HepG2 (cell line): ENCODE results near the gene MDH2. TPM values are rescaled to one million over a fixed set of nuclear protein-coding genes. Genes with fewer than 3 reads are reported as not detected.
A peak's percentile ranks its signal among the peaks of the same experiment; 100 is the strongest.
"Not testable (repeated sequence)": the region's sequence is repeated elsewhere in the genome, so short reads cannot be mapped to it uniquely, and the experiment has no call there.

Experiments
- ATAC-seq: fragments of 200-7000 bp; cut with Tn5 transposase; 3 replicates; pipeline ENCODE4 v1.9.1; 2020; ENCODE audit warnings: mild to moderate bottlenecking, moderate library complexity
- BruUV-seq: library from RNA; stranded (reverse); fragments of 400-500 nt; replicated peaks from 2 replicates; lab custom pipeline; 2021; lab: Mats Ljungman, UMichigan
- CTCF ChIA-PET: fragments of 300-600 bp; formaldehyde crosslinking; extraction: SDS; loops from one replicate; lab custom pipeline; 2021; ENCODE audit warnings: low total read pairs, inconsistent platforms, low intra/inter-chr PET ratio; lab: Yijun Ruan, JAX
- POLR2A ChIA-PET: fragments of 350-600 bp; sonication (Branson Sonifier 250); formaldehyde crosslinking; loops from one replicate; lab custom pipeline; 2020; ENCODE audit warnings: antibody characterized with exemption, inconsistent platforms; lab: Yijun Ruan, JAX
- DNase-seq: peaks from one replicate; pipeline ENCODE4 v3.0.0-alpha.2; 2015; ENCODE audit warnings: low spot score
- FAIRE-seq: peaks from 3 replicates; lab custom pipeline; 2011; peaks lifted over from hg19 to GRCh38; lab: Jason Lieb, UNC
- H2AFZ ChIP-seq: one replicate; pipeline ENCODE4 v1.6.1; 2011; ENCODE audit warnings: low read length, inconsistent platforms
- H3K27ac ChIP-seq: fragments of 300-600 bp; 3 replicates; pipeline ENCODE4 v1.8.0; 2011; ENCODE audit warnings: mixed run types, mild to moderate bottlenecking, mixed read lengths, low read length, inconsistent platforms; ENCODE audit not compliant: insufficient read depth; ENCODE audit errors: extremely low read length
- H3K27me3 ChIP-seq, 2 experiments: fragments of 200-600 bp in 1 of 2; 2 replicates in 1 of 2; 3 replicates in 1 of 2; pipeline versions ENCODE4 v1.6.0 to v1.8.0; 2011; ENCODE audit warnings: low read length in 2 of 2, mild to moderate bottlenecking in 2 of 2, moderate library complexity in 2 of 2, inconsistent platforms in 1 of 2; ENCODE audit not compliant: insufficient read depth in 2 of 2, control insufficient read depth in 1 of 2
- H3K36me3 ChIP-seq, 2 experiments: fragments of 200-600 bp in 1 of 2; replicated peaks in 1 of 2; 2 replicates in 1 of 2; 3 replicates in 1 of 2; pipeline versions ENCODE4 v1.5.1 to v1.8.0; 2011; ENCODE audit warnings: low read length in 2 of 2, inconsistent platforms in 1 of 2; ENCODE audit not compliant: insufficient read depth in 2 of 2, control insufficient read depth in 1 of 2
- H3K4me1 ChIP-seq: 2 replicates; pipeline ENCODE4 v1.5.1; 2012; ENCODE audit warnings: low read length, inconsistent platforms; ENCODE audit not compliant: insufficient read depth
- H3K4me2 ChIP-seq: 2 replicates; pipeline ENCODE4 v1.6.0; 2011; ENCODE audit warnings: low read depth, low read length, inconsistent platforms
- H3K4me3 ChIP-seq, 3 experiments: fragments of 200-600 bp in 1 of 3; sonication (generic), shearing (Covaris generic) in 1 of 3; replicated peaks in 1 of 3; 2 replicates each; pipeline ENCODE4 v1.5.1; 2011 to 2016; ENCODE audit warnings: low read length in 3 of 3, inconsistent platforms in 2 of 3, low read depth in 2 of 3, mild to moderate bottlenecking in 2 of 3, control low read depth in 1 of 3, mixed read lengths in 1 of 3; ENCODE audit not compliant: insufficient read depth in 1 of 3
- H3K79me2 ChIP-seq: one replicate; pipeline ENCODE4 v1.6.1; 2011; ENCODE audit warnings: low read length, inconsistent platforms; ENCODE audit not compliant: insufficient read depth
- H3K9ac ChIP-seq: 2 replicates; pipeline ENCODE4 v1.6.0; 2011; ENCODE audit warnings: mild to moderate bottlenecking, low read depth, low read length, inconsistent platforms; ENCODE audit not compliant: insufficient read depth
- H3K9me3 ChIP-seq: 2 replicates; pipeline ENCODE4 v1.5.1; 2012; ENCODE audit warnings: mild to moderate bottlenecking, low read length
- H4K20me1 ChIP-seq: 2 replicates; pipeline ENCODE4 v1.6.0; 2011; ENCODE audit warnings: inconsistent platforms, mild to moderate bottlenecking, low read length, moderate library complexity; ENCODE audit not compliant: insufficient read depth
- CENPX ChIP-seq: sonication (generic); formaldehyde crosslinking; IDR thresholded peaks from 2 replicates; pipeline ENCODE4 v1.9.0; 2021; ENCODE audit warnings: mild to moderate bottlenecking, missing genetic modification reagents, moderate library complexity
- FOXC1 ChIP-seq: sonication (generic); formaldehyde crosslinking; IDR thresholded peaks from 2 replicates; pipeline ENCODE4 v1.8.0; 2022; ENCODE audit warnings: mild to moderate bottlenecking, missing genetic modification reagents, borderline replicate concordance
- KDM5A ChIP-seq: fragments of 200-600 bp; sonication (generic); IDR thresholded peaks from 2 replicates; pipeline ENCODE4 v1.7.0; 2018; ENCODE audit warnings: antibody characterized with exemption, mild to moderate bottlenecking, low read length, borderline replicate concordance
- ONECUT2 ChIP-seq: sonication (generic); formaldehyde crosslinking; IDR thresholded peaks from 2 replicates; pipeline ENCODE4 v1.4.0; 2020; ENCODE audit warnings: missing genetic modification reagents
- SMAD1 ChIP-seq: sonication (generic); formaldehyde crosslinking; IDR thresholded peaks from 2 replicates; pipeline ENCODE4 v1.4.0; 2020; ENCODE audit warnings: missing genetic modification reagents, low read depth, mild to moderate bottlenecking, borderline replicate concordance
- ZBTB1 ChIP-seq: sonication (generic); formaldehyde crosslinking; IDR thresholded peaks from 2 replicates; pipeline ENCODE4 v1.4.0; 2020; ENCODE audit warnings: missing genetic modification reagents, borderline replicate concordance
- ZC3H4 ChIP-seq: sonication (generic); formaldehyde crosslinking; IDR thresholded peaks from 2 replicates; pipeline ENCODE4 v1.4.0; 2020; ENCODE audit warnings: missing genetic modification reagents, borderline replicate concordance
- ZNF652 ChIP-seq: IDR thresholded peaks from 2 replicates; pipeline ENCODE4 v1.6.1; 2016; ENCODE audit warnings: low read depth, borderline replicate concordance
- WGBS: methylation state at CpG from one replicate; pipeline ENCODE4 v1.1.6; 2017; ENCODE audit warnings: low lambda C conversion rate; 5-methylcytosine and 5-hydroxymethylcytosine counted together
- in situ Hi-C: cut with HindIII; loops from 2 replicates; pipeline ENCODE4 v1.10.0; 2017; ENCODE audit warnings: low pct_unique_long_range_greater_than_20kb; ENCODE audit not compliant: extremely low pct_ligation_motif_present
- intact Hi-C: fragments of 100-400 bp; cut with micrococcal nuclease; formaldehyde crosslinking; loops from one replicate; pipeline ENCODE4 v1.10.0; 2022; ENCODE audit not compliant: unreplicated experiment
- polyA plus RNA-seq, 8 experiments: library from polyadenylated mRNA; depleted of rRNA in 3 of 8; stranded (reverse) in 7 of 8; unstranded in 1 of 8; fragments of >200 nt; fragmentation: Illumina TruSeq in 4 of 8; extraction: Trizol in 4 of 8; gene quantifications; 2 replicates each; pipeline versions ENCODE4 v1.2.1 to v1.2.3, GENCODE V29; 2011 to 2016; ENCODE audit warnings: low read depth in 4 of 8, missing spikeins in 1 of 8, mixed read lengths in 1 of 8; ENCODE audit not compliant: insufficient read depth in 1 of 8
- total RNA-seq, 5 experiments: library from RNA; depleted of rRNA; stranded (reverse); fragments of >200 nt; fragmentation: Illumina TruSeq; extraction: Trizol; gene quantifications; 2 replicates each; pipeline ENCODE4 v1.2.3, GENCODE V29; 2016; ENCODE audit warnings: low read depth in 1 of 5
- TF ChIP-seq, protein P1 (sequence below): sonication (generic); formaldehyde crosslinking; IDR thresholded peaks from 2 replicates; pipeline ENCODE4 v1.8.1; 2023; ENCODE audit warnings: mild to moderate bottlenecking, missing genetic modification reagents
- TF ChIP-seq, protein P2 (sequence below): sonication (generic); formaldehyde crosslinking; IDR thresholded peaks from 2 replicates; pipeline ENCODE4 v1.4.0; 2020; ENCODE audit warnings: missing genetic modification reagents

Gene MDH2
- total and polyA plus RNA-seq, 2 of the 13 experiments (the other 11 are each of a cell fraction or from before 2014, with no cell fraction given), result 81.4 to 90.3 TPM

DNA sequence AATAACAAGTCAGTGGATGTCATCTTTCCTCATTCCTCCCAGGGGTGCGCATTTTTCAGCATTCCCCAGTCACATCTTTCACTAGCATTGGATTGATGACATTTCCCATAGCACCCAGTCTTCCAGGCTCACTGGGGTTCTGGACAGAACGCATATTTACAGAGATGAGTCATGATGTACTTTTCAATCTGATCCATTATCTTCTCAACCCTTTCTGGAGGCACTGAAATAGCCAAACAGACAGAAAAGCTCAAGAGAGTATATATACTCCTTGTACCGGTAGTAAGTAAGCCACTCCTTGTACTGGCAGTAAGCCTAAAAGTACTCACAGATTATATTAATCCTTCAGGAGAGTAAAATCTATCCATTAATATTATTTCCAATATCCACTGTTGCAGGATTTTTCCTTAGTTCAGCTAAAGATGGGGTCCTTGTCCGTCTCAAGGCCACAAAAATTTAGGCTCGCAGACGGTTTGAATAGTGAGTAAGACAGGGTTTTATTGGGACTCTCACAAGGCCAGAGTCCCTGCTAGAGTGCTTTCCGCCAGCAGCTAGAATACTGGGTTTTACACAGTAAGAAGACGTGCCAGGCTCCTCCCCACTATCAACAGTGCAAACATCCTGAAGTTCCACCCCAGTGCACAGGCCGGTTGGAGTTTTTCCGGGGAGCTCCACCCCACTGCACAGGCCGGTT lies 60.8 kb downstream of the MDH2 start (continued):
- no peak for TF ChIP-seq SMAD1 (CRISPR knock-in tag)
- TF ChIP-seq CENPX (CRISPR knock-in tag), result no peak
- TF ChIP-seq ZC3H4 (CRISPR knock-in tag), result no peak
- TF ChIP-seq ONECUT2 (CRISPR knock-in tag), result no peak
- 0 out of 2 replicates have a peak, but pooled peaks have one; percentile 25 for TF ChIP-seq ZNF652 (CRISPR knock-in tag)
- TF ChIP-seq FOXC1 (CRISPR knock-in tag), result no peak
- TF ChIP-seq, protein P1, sequence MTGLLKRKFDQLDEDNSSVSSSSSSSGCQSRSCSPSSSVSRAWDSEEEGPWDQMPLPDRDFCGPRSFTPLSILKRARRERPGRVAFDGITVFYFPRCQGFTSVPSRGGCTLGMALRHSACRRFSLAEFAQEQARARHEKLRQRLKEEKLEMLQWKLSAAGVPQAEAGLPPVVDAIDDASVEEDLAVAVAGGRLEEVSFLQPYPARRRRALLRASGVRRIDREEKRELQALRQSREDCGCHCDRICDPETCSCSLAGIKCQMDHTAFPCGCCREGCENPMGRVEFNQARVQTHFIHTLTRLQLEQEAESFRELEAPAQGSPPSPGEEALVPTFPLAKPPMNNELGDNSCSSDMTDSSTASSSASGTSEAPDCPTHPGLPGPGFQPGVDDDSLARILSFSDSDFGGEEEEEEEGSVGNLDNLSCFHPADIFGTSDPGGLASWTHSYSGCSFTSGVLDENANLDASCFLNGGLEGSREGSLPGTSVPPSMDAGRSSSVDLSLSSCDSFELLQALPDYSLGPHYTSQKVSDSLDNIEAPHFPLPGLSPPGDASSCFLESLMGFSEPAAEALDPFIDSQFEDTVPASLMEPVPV (CRISPR knock-in tag), result 0 out of 2 replicates have a peak, but pooled peaks have one; percentile 55
- TF ChIP-seq ZBTB1 (CRISPR knock-in tag), result no peak
- TF ChIP-seq KDM5A, result no peak
- TF ChIP-seq, all 625 proteins: peak for 120

DNA sequence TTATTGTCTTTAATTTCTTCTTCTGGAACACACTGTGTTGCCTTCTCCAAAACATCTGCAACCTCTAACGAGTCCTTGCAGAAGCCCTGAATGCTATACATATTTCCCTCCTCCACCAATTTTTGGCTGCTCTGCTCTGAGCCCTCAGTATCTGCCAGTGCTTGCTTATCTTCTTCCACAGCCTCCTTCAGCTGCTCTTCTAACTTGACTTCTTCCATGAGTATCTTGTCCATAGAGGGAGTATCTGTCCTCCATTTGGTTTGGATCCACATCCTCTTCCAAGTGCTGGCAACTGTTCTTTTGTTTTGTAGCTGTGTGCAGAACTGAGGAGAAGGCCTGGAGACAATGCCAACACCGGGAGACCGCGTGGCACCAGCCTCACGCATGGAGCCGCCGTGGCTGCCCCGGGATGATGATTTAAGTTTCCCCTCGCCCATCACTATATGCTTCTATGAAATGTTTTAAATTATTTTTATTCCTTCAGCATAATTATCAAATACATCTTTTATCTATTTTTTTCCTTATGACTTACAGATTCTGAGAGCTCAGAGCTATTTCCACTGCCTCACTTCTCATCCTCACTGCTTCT lies 65.2 kb downstream of the MDH2 start:
- H3K4me2 ChIP-seq, CTCF ChIA-PET, POLR2A ChIA-PET, H3K36me3 ChIP-seq, intact Hi-C loops, H3K27me3 ChIP-seq, H4K20me1 ChIP-seq, H3K4me3 ChIP-seq, in situ Hi-C loops, ATAC-seq, DNase-seq, H3K27ac ChIP-seq, BruUV-seq, H3K79me2 ChIP-seq, H3K9ac ChIP-seq, FAIRE-seq, H2AFZ ChIP-seq, H3K9me3 ChIP-seq: not testable (repeated sequence)
- TF ChIP-seq, protein P2, sequence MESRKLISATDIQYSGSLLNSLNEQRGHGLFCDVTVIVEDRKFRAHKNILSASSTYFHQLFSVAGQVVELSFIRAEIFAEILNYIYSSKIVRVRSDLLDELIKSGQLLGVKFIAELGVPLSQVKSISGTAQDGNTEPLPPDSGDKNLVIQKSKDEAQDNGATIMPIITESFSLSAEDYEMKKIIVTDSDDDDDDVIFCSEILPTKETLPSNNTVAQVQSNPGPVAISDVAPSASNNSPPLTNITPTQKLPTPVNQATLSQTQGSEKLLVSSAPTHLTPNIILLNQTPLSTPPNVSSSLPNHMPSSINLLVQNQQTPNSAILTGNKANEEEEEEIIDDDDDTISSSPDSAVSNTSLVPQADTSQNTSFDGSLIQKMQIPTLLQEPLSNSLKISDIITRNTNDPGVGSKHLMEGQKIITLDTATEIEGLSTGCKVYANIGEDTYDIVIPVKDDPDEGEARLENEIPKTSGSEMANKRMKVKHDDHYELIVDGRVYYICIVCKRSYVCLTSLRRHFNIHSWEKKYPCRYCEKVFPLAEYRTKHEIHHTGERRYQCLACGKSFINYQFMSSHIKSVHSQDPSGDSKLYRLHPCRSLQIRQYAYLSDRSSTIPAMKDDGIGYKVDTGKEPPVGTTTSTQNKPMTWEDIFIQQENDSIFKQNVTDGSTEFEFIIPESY (CRISPR knock-in tag), result 0 out of 2 replicates have a peak, but pooled peaks have one; percentile 29
- H3K4me1 ChIP-seq, result peaks cover 72% of the 10 kb centered on the region
- WGBS, result 98% methylated on average over 9 of the region's 9 CpGs
